ENCODE measurements around the gene DENND2D.

Gene DENND2D

DNA sequence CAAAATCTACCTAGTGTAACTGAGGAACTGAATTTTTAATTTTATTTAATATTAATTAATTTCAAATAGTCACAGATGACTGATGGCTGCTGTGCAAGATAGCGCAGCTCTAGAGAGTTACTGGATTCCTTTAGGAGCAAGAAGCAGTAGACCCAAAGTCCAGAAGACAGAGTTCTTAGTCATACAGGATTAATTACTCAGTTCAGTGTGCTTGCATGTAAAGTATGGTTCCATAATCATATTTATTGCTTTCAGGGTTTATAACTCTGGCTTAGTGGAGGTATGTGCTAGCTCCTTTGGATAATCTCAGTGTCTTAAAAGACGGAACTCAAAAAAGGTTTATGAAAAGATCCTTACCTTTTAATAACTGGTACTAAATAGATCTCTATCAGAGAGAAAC lies 43.0 kb downstream of the DENND2D start:
- H3K9me3 ChIP-seq (ENCODE audit: control insufficient read depth, insufficient read depth, low read length), result no peaks in the 10 kb centered on the region
- no peak overlapping the region for H3K9ac ChIP-seq (ENCODE audit: low read depth, low read length)
- H3K4me1 ChIP-seq (ENCODE audit: insufficient read depth, low read length), result no peaks in the 10 kb centered on the region
- H3K36me3 ChIP-seq (ENCODE audit: insufficient read depth, low read length), result peaks cover 12% of the 10 kb centered on the region

DNA sequence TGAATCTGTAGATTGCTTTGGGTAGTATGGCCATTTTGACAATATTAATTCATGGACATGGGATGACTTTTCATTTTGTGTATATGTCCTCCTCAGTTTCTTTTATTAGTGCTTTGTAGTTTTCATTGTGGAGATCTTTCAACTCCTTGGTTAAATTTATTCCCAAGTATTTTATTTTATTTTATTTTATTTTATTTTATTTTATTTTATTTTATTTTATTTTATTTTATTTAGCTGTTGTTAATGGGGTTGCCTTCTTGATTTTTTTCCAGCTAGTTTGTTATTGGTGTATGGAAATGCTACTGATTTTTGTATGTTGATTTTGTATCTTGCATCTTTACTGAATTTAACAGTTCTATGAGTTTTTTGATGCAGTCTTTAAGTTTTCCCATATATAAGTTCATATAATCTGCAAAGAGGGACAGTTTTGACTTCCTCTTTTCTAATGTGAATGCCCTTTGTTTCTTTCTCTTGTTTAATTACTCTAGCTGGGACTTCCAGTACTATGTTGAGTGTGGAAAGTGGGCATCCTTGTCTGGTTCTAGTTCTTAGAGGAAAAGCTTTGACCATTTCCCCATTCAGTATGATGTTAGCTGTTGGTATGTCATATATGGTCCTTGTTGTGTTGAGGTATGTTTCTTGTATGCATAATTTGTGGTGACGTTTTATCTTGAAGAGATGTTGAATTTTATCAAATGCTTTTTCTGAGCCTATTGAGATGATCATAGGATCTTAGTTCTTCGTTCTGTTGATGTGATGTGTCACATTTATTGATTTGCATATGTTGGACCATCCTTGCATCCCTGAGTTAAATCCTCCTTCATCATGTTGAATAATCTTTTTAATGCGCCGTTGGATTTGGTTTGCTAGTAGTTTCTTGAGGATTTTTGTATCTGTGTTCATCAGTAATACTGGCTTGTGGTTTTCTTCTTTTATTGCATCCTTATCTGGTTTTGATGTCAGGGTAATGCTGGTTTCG lies 46.1 kb downstream of the DENND2D start:
- H3K9ac ChIP-seq (ENCODE audit: low read depth, low read length), result no peak overlapping the region
- H3K36me3 ChIP-seq (ENCODE audit: insufficient read depth, low read length), result peaks cover 4% of the 10 kb centered on the region
- H3K4me1 ChIP-seq (ENCODE audit: insufficient read depth, low read length), result no peaks in the 10 kb centered on the region
- H3K9me3 ChIP-seq (ENCODE audit: control insufficient read depth, insufficient read depth, low read length), result no peaks in the 10 kb centered on the region

DNA sequence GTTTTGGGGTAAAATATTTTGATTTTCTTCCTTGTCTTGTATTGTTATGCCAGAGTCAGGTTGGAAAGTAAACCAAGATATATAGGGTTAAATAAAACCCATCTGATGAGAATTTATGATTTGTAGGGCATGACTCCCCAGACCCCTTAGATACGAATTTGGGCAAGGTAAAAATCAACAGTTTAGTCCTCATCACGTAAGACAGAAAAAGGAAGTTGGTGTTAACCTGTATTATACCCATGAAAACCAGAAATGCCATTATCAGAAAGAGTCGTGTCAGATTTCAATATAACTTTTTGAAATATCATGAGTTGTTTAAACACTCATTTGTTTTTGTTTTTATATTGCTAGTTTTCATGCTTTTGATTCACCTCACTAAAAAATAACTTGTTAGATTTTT lies 48.6 kb downstream of the DENND2D start:
- Histone ChIP-seq H3K9me3 (ENCODE audit: control insufficient read depth, insufficient read depth, low read length) (no peaks in the 10 kb centered on the region), H3K4me1 (ENCODE audit: insufficient read depth, low read length) (no peaks in the 10 kb centered on the region), H3K36me3 (ENCODE audit: insufficient read depth, low read length) (peaks cover 11% of the 10 kb centered on the region), H3K9ac (ENCODE audit: low read depth, low read length) (no peak overlapping the region)

DNA sequence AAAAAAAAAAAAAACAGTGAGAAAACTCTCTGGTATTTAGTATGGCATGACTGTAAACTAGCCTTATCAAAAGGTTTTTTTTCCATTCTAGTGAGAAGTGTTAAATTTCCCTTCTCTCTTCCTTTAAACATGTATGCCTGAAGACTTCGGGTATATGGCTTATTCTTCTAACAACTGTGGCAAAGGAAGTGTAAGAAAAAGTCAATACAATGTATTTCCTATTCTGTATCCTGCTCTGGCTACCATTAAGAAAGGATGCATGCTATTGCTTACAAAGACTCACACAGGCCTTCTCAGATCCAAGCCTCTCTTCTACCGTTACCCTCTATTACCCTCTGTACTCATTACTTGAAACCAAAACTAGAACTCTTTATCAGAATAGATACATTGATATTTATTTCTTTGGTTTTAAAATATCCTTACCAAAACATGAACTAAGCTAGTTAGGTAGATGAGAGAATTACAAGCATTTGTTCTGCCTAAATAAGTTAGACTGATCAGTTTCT lies 52.0 kb downstream of the DENND2D start:
- Histone ChIP-seq H3K9me3 (ENCODE audit: control insufficient read depth, insufficient read depth, low read length) (no peaks in the 10 kb centered on the region), H3K36me3 (ENCODE audit: insufficient read depth, low read length) (peaks cover 11% of the 10 kb centered on the region), H3K9ac (ENCODE audit: low read depth, low read length) (no peak overlapping the region), H3K4me1 (ENCODE audit: insufficient read depth, low read length) (peaks cover 6% of the 10 kb centered on the region; the same call in 1 of the 2 replicates)

DNA sequence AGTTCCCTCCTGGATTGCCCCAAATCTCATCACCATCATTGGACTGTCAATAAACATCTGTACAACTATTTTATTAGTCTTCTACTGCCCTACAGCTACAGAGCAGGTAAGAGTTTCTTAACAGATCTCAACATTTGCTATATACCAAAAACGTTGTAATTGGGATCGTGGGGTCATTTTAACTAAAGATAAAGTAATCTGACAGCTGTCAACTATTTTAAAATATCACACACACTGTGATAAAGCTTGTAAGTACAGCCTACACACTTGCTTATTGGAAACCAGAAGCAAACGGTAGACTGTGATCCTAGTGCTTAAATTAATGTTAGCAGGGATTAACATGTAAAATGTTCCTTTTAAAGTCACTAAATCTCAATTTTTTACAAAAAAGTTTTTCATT lies 52.5 kb downstream of the DENND2D start:
- H3K36me3 ChIP-seq (ENCODE audit: insufficient read depth, low read length), result peaks cover 8% of the 10 kb centered on the region
- no peaks in the 10 kb centered on the region for H3K9me3 ChIP-seq (ENCODE audit: control insufficient read depth, insufficient read depth, low read length)
- H3K9ac ChIP-seq (ENCODE audit: low read depth, low read length), result no peak overlapping the region
- peaks cover 6% of the 10 kb centered on the region; the same call in 1 of the 2 replicates for H3K4me1 ChIP-seq (ENCODE audit: insufficient read depth, low read length)

DNA sequence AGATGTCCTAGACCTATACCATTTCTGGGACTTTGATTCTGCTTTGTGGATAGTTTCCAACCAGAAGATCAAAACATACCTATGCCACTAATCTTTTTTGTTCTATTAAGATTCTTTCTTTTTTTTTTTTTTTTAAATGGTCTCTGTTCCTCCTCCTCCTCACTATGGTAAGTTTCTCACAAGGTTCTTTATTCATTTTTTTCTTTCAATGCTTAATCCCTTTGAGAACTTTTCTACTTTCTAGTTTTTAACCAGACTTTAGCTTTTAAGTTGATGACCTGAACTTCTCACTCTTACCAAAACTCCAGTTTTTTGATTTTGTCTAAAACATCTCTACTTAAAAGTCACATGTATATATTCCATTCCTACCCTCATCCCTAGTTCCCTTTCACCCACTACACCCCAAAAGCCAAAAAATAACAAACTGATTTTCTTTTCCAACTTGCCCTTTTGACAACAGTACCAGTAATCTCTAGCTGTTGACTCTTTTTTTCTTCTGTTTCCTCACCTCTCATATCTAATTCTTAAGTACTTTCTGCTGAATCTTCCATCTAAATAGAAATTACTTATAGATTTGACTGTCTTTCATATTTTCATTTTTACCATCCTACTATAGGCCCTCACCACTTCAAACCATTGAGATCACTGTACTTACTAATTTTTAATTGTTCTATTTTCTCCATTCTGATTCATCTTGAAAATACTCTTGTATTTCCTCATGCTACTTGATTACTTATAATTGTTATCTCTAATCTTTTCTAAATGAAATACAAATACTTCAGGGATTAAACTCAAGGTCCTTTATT lies 54.3 kb downstream of the DENND2D start:
- Histone ChIP-seq H3K36me3 (ENCODE audit: insufficient read depth, low read length) (peaks cover 8% of the 10 kb centered on the region), H3K9ac (ENCODE audit: low read depth, low read length) (no peak overlapping the region), H3K4me1 (ENCODE audit: insufficient read depth, low read length) (peaks cover 15% of the 10 kb centered on the region; the same call in 1 of the 2 replicates), H3K9me3 (ENCODE audit: control insufficient read depth, insufficient read depth, low read length) (no peaks in the 10 kb centered on the region)

DNA sequence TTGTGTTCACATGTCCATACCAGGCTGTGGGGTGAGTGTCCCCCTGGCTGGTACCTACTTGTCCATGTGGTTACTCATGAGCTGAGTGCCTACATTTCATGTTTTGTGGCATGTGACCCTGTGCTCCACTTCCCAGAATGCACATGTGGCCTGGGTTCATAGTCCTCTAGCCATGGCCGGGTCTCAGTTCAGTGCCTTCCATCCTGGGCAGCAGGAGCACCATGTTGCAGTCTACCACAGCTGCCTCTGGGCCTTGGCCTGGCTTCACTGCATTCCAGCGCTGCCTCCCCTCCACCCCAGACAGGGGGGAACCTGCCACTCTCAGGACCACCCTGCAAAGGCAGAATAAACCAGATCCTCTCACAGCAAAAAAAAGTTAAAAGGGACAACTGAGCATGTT lies 54.9 kb downstream of the DENND2D start:
- no peak overlapping the region for H3K9ac ChIP-seq (ENCODE audit: low read depth, low read length)
- no peaks in the 10 kb centered on the region for H3K9me3 ChIP-seq (ENCODE audit: control insufficient read depth, insufficient read depth, low read length)
- H3K36me3 ChIP-seq (ENCODE audit: insufficient read depth, low read length), result peaks cover 8% of the 10 kb centered on the region
- H3K4me1 ChIP-seq (ENCODE audit: insufficient read depth, low read length), result peaks cover 15% of the 10 kb centered on the region; the same call in 1 of the 2 replicates

DNA sequence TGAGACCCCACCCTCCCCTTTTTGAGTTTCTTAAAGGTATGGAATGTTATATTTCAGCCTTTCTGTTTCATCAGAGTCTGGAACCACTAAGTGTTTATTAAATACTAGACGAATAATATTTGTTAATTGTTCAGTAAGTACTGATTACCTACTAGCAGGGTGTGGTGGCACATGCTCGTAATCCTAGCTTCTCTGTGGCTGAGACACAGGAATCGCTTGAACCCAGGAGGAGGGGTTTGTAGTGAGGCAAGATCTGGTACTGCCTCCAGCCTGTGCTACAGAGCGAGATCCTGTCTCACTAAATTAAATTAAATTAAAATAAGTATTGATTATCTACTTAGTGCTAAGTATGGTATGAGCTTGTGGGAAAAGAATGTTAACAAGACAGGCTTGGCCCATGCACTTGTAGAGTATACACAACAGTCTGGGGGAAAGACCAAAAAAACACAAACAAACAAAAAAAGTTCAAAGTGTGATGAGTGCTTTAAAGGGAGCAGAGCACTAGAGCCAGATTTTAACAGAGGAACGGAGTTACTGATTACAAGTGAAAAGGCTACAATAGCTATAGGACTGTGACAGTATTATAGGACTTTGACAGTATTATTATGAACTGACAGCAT lies 58.0 kb downstream of the DENND2D start:
- Histone ChIP-seq H3K9ac (ENCODE audit: low read depth, low read length) (no peak overlapping the region), H3K36me3 (ENCODE audit: insufficient read depth, low read length) (no peaks in the 10 kb centered on the region; the same call in 1 of the 2 replicates), H3K4me1 (ENCODE audit: insufficient read depth, low read length) (peaks cover 15% of the 10 kb centered on the region; the same call in 1 of the 2 replicates), H3K9me3 (ENCODE audit: control insufficient read depth, insufficient read depth, low read length) (no peaks in the 10 kb centered on the region)

DNA sequence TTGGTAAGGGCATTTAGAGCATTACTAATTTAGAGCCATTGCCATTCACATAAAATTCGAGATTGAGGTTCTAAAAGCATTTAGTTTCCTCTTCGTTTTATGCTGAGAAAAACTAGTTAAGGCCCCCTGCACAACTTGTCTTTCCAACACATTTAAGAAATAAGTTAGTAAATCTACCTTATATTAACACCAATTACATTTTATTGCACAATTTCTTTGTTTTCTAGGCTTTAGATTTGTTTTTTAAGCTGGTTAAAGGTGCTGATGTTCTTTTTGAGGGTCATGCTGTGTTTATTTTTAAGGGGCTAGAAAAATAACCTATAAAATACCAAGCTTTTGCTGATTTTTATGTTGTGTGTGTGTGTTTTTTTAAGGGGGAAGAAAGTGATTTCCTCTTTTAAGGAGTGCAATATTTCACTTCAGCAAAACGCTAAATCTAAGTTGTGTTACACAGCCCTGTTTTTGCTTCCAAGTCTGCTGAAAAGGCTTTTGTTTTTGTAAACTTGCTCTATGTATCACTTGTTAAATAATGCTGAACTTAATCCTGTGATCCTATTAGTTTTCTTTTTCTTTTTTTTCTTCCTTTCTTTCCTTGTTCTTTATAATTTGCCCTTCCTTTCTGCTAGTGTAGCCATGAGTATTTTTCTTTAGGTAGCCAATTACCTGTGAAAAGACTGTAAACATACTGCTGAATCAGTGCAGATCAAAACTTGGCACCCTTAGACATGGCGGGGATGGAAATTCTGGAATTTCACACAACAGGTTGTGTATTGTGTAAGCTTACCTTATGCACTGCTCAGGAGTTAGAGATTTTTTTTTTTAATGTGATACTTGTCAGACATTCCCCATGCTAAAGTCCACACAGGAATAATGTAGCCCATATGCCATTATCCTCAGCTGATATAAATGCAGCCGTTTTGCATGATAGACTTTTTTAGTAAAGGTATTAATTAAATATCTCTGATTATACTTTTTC lies 58.9 kb downstream of the DENND2D start:
- Histone ChIP-seq H3K9me3 (ENCODE audit: control insufficient read depth, insufficient read depth, low read length) (no peaks in the 10 kb centered on the region), H3K4me1 (ENCODE audit: insufficient read depth, low read length) (peaks cover 15% of the 10 kb centered on the region; the same call in 1 of the 2 replicates), H3K9ac (ENCODE audit: low read depth, low read length) (peak overlapping the region; percentile 78), H3K36me3 (ENCODE audit: insufficient read depth, low read length) (no peaks in the 10 kb centered on the region; the same call in 1 of the 2 replicates)

DNA sequence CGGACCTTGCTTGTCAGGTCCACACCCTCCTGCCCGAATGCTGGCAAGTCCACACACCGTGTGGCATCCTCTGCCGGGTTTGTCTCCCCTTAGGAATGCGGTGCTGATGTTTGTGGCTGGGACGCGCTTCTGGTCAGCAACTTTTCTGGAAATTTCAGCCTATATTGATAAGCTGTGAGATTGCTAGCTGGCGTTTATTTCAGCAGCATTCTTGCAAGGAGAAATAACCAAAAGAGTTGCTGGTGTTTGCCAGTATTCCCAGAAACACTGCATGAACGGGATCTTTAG lies 59.8 kb downstream of the DENND2D start:
- no peaks in the 10 kb centered on the region for H3K9me3 ChIP-seq (ENCODE audit: control insufficient read depth, insufficient read depth, low read length)
- peak overlapping the region; percentile 78 for H3K9ac ChIP-seq (ENCODE audit: low read depth, low read length)
- peaks cover under 1% of the 10 kb centered on the region; the same call in 1 of the 2 replicates for H3K36me3 ChIP-seq (ENCODE audit: insufficient read depth, low read length)
- H3K4me1 ChIP-seq (ENCODE audit: insufficient read depth, low read length), result peaks cover 15% of the 10 kb centered on the region; the same call in 1 of the 2 replicates

DNA sequence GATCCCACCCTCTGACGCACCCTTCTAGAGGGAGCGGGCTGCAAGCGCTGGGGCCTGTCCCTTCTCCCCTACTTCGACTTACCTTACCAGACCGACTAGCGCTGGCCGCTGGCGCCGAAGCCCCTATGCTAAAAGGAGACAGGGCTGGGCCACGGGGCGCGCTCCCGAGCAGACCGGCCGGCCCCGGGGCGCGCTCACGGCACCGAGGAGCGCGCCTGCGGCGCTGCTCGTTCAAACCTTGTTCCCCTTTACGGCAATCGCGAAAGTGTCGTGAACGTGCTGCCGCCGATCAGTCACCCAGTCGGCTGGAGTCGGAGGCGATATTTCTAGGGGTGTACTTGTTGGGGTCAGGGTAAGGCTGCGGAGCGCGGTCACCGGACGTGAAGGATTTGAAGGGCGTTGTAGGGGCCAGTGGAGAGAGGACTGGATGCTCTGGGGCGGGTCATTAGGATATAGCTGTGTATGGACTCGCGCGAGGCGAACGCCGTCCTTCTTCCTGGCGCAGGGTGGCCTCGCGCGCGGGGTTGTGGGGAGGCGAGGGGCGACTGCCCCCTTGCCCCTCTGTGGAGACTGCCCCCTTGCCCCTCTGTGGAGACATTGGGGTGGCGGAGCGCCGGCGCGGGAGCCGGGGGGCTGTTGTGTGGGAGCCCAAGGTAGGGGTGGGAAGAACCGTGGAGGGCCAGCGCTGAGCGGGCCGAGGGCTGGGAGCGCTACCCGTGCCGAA lies 60.3 kb downstream of the DENND2D start, which contains the start of the genes CEPT1 and DRAM2:
TSS of gene CEPT1 (plus strand) at position 268 of the 724 bp plus-strand sequence. CDS start 7,492 bp downstream, outside the sequence.
TSS of gene DRAM2 (minus strand) at position 138 of the 724 bp plus-strand sequence. CDS start 8,539 bp downstream, outside the sequence.
- Histone ChIP-seq H3K4me1 (ENCODE audit: insufficient read depth, low read length) (peaks cover 15% of the 10 kb centered on the region; the same call in 1 of the 2 replicates), H3K36me3 (ENCODE audit: insufficient read depth, low read length) (peaks cover 6% of the 10 kb centered on the region), H3K9ac (ENCODE audit: low read depth, low read length) (peak within 1 kb of the TSS; percentile 78), H3K9me3 (ENCODE audit: control insufficient read depth, insufficient read depth, low read length) (no peaks in the 10 kb centered on the region)

DNA sequence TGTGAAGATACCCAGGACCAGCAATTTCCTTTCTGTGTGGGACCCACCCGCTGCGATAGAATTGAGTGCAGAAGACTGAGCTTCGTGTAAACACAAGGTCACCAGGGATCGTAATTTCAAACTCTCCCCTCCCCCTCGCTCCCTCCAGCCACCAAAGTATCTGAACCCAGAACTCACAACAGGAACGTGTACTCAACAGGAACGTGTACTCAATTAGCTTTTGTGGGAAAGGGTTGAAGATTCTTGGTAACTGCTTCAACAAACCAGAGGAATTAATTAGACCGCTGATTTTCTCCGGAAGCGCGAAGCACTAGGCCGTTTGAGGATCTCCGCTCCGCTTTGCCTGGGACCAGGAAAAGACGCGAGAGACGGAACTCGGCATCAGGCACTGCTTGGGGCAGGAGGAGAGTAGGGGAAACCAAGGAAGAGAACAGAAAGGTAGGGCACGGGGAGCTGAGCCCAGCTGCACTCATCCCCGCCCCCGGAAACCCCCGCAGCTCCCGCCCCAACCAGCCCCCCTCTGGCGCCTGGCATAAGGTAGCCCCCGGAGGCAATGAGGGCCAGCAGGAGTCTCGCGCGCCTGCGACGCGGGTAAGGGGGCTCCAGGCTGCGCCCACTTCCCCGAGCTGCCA lies 61.0 kb downstream of the DENND2D start:
- H3K4me1 ChIP-seq (ENCODE audit: insufficient read depth, low read length), result peaks cover 15% of the 10 kb centered on the region; the same call in 1 of the 2 replicates
- peaks cover 10% of the 10 kb centered on the region for H3K36me3 ChIP-seq (ENCODE audit: insufficient read depth, low read length)
- H3K9ac ChIP-seq (ENCODE audit: low read depth, low read length), result peak overlapping the region; percentile 78
- no peaks in the 10 kb centered on the region for H3K9me3 ChIP-seq (ENCODE audit: control insufficient read depth, insufficient read depth, low read length)
